Diencephalon (tissue), 1 donor: ENCODE data around the gene MLST8. TPM values are rescaled to one million over a fixed set of nuclear protein-coding genes. Genes with fewer than 3 reads are reported as not detected.

Experiments
- total RNA-seq: library from RNA; depleted of rRNA; stranded (reverse); fragments of >200 nt; gene quantifications from one replicate; pipeline ENCODE4 v1.2.3, GENCODE V29; 2014

Gene MLST8
- total RNA-seq, result 11.3 TPM

DNA sequence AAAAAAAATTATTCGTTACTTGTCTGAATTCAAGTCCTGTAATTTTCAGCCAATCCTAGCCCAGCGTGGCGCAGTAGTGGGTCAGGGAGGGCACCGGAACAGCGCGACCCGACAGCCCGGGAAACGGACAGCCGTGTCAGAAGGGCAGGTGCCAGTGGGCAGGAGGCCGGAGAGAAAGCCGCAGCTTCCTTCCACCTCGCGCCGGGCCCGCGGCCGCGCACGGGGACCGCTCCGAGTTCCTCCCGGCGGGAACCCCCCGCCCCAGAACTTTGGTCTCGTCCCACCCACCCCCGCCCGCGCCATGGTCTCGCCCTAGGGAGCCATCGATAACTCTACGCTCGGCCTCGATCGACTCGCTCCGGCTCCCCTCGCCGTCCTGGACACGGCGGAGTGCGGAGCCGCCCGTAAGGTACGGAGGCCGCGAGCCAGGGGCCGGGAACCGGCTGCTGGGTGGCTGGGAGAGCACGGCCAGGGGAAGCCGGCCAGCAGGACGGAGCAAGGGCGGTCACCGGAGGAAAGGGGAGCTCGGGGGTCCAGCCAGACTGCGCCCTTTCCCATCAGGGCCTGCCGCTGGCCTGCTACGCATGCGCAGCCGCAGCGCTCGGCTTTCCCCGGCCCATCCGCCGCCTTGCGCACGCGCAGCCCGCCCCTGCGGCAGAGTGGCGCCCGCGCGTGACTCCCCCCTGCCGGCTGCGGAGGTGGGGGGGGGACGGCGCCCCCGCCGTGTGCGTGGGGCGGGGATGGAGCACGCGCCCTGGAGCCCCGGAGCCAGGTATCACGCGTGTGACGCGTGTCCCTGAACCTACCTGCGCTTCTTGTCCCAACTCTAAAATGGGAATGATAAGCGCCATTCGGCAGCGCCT is at the start of gene MLST8:
MLST8 (plus strand) TSS at position 351 of the 863 bp plus-strand sequence. CDS start 632 bp downstream, outside the sequence.

DNA sequence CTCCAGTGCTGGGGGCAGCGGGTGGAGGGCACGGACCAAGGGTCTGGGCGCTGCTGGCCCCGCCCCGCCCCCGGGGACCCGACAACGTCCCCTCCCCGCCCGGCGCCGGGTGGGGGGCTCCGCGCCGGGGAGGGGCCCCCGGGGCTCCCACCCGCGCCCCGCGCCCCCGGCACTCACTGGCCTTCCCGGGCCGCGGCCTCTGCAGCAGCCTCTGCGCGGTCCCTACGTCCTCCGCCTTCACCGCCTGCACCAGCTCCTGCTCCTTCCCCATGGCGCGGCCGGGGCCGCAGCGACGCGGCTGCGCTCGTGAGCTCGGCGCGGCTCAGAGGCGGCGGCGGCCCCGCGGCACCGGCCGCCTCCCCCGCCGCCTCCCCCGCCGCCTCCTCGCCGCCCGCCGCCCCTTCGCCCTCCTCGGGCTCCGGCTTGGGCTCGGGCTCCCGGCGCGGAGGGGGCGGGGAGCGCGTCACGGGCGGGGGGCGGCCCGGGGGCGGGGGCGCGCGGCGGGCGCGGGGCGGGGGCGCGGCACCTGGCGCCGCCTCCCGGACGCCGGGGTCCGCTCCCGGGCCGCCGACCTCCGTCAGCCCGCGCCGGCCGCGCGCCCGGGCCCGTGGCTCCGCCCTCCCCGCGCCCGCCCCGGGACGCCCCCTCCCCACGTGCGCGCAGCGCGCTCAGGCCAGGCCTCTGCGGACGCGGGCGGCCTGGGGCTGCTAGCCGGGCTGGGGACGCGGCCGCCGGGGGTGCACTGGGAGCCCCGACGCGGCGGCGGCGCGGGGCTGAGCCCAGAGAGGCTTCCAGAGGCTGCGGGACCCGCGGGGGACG is 8.9 kb upstream of the MLST8 start, which contains the start of gene CASKIN1:
CASKIN1 (minus strand) TSS at position 444 of the 819 bp plus-strand sequence; CDS start at position 271, 173 bp downstream.

GRCh38 chr16:2210386-2211365 is 5.4 kb downstream of the MLST8 start, which contains the start of gene BRICD5:
Gene BRICD5, minus strand, starts transcription at chr16:2210863. Its CDS starts 30 bp downstream, at chr16:2210833.

DNA sequence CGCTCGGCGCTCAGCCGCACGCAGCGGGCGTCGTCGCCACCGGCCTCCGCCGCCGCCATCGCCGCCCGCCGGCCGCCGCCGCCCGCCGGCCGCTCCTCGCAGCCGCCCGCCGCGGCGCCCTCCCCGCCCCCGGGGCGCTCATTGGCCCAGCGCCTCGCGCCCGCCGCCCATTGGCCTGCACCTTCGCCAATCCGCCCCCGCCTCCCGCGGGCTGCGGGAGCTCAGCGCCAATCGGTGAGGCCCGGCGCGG is 9.4 kb downstream of the MLST8 start, which contains the start of gene PGP:
PGP (minus strand) TSS at position 122 of the 250 bp plus-strand sequence; CDS start at position 59, 63 bp downstream.

GRCh38 chr16:2223221-2223941 is 18.1 kb downstream of the MLST8 start, which contains the start of gene E4F1:
Gene E4F1, plus strand, starts transcription at chr16:2223591. Its CDS starts 23 bp downstream, at chr16:2223614.

GRCh38 chr16:2236337-2237101 is 31.3 kb downstream of the MLST8 start, which contains the start of gene DNASE1L2:
Gene DNASE1L2, plus strand, starts transcription at chr16:2236444. Its CDS starts 373 bp downstream, at chr16:2236817.

GRCh38 chr16:2251296-2252111 is 46.2 kb downstream of the MLST8 start, which contains the start of gene ECI1:
Gene ECI1, minus strand, starts transcription at chr16:2251587. Its CDS starts 21 bp downstream, at chr16:2251566.

Other genes with a start within 250 kb of the MLST8 start
- gene NDUFB10, start 245.9 kb upstream of the MLST8 start, total RNA-seq, result 93.0 TPM
- gene RPS2, start 240.6 kb upstream of the MLST8 start, total RNA-seq, result 1,359 TPM
- gene RNF151, start 238.6 kb upstream of the MLST8 start, total RNA-seq, result not detected
- 13.1 TPM for gene TBL3, start 233.4 kb upstream of the MLST8 start, total RNA-seq
- gene NOXO1, start 224.0 kb upstream of the MLST8 start, total RNA-seq, result 1.2 TPM
- gene GFER, start 221.3 kb upstream of the MLST8 start, total RNA-seq, result 14.1 TPM
- gene SYNGR3, start 215.5 kb upstream of the MLST8 start, total RNA-seq, result 112 TPM
- 7.8 TPM for gene ZNF598, start 195.6 kb upstream of the MLST8 start, total RNA-seq
- gene NPW, start 185.7 kb upstream of the MLST8 start, total RNA-seq, result not detected
- 23.5 TPM for gene NHERF2, start 178.6 kb upstream of the MLST8 start, total RNA-seq
- 26.8 TPM for gene NTHL1, start 157.6 kb upstream of the MLST8 start, total RNA-seq
- gene TSC2, start 157.5 kb upstream of the MLST8 start, total RNA-seq, result 70.4 TPM
- gene PKD1, start 69.6 kb upstream of the MLST8 start, total RNA-seq, result 78.2 TPM
- gene RAB26, start 56.8 kb upstream of the MLST8 start, total RNA-seq, result 8.1 TPM
- 23.5 TPM for gene TRAF7, start 49.7 kb upstream of the MLST8 start, total RNA-seq
- 41.3 TPM for gene CASKIN1, start 8.8 kb upstream of the MLST8 start, total RNA-seq
- 6.2 TPM for gene BRICD5, start 5.4 kb downstream of the MLST8 start, total RNA-seq
- 17.5 TPM for gene PGP, start 9.4 kb downstream of the MLST8 start, total RNA-seq
- gene E4F1, start 18.1 kb downstream of the MLST8 start, total RNA-seq, result 21.7 TPM
- gene DNASE1L2, start 31.0 kb downstream of the MLST8 start, total RNA-seq, result 2.8 TPM
- 17.5 TPM for gene ECI1, start 46.1 kb downstream of the MLST8 start, total RNA-seq
- 103 TPM for gene RNPS1, start 62.7 kb downstream of the MLST8 start, total RNA-seq
- 75.9 TPM for gene ABCA3, start 135.3 kb downstream of the MLST8 start, total RNA-seq
- gene CCNF, start 224.0 kb downstream of the MLST8 start, total RNA-seq, result 13.4 TPM